Measurements from ENCODE around the gene ADGRV1.

DNA sequence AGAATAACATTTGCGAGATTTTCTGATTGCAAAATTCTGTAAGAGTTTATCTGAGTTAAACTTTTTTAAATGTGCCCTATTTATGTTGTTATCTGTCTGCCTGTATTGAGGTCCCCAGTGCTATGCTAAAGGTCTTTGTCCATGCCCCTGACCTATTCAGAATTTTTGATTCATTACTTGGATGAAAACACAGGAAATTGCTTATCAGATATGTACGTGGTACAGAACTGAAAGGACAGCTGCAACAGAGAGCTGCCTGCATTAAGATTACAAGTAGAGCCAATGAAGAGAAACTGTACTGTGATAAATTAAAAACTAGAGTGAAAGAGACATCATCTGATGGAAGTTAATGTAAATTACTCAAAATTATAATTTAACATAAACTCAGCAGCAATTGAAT, 408.8 kb downstream of the ADGRV1 start:
- TF ChIP-seq, protein P1, sequence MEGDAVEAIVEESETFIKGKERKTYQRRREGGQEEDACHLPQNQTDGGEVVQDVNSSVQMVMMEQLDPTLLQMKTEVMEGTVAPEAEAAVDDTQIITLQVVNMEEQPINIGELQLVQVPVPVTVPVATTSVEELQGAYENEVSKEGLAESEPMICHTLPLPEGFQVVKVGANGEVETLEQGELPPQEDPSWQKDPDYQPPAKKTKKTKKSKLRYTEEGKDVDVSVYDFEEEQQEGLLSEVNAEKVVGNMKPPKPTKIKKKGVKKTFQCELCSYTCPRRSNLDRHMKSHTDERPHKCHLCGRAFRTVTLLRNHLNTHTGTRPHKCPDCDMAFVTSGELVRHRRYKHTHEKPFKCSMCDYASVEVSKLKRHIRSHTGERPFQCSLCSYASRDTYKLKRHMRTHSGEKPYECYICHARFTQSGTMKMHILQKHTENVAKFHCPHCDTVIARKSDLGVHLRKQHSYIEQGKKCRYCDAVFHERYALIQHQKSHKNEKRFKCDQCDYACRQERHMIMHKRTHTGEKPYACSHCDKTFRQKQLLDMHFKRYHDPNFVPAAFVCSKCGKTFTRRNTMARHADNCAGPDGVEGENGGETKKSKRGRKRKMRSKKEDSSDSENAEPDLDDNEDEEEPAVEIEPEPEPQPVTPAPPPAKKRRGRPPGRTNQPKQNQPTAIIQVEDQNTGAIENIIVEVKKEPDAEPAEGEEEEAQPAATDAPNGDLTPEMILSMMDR (IDR thresholded peaks at IDR 0.05): no peak
- TF ChIP-seq POLR2A (IDR thresholded peaks at IDR 0.05): no peak
- no peak for TF ChIP-seq EP300 (IDR thresholded peaks at IDR 0.05)
